IMR-90 (cell line): ENCODE measurements around the gene SDK1. TPM values are rescaled to one million over a fixed set of nuclear protein-coding genes. Genes with fewer than 3 reads are reported as not detected.

Source experiments
- ATAC-seq: fragments of 200-7000 bp; cut with Tn5 transposase; 2 replicates; pipeline ENCODE4 v1.9.1; 2020; ENCODE audit warnings: low read depth, mild to moderate bottlenecking, moderate library complexity
- BruUV-seq: library from RNA; stranded (reverse); fragments of 400-500 nt; replicated peaks from 2 replicates; lab custom pipeline; 2021; lab: Mats Ljungman, UMichigan
- CTCF ChIA-PET: fragments of 300-600 bp; formaldehyde crosslinking; extraction: SDS; loops from one replicate; lab custom pipeline; 2021; ENCODE audit warnings: antibody characterized with exemption; lab: Yijun Ruan, JAX
- POLR2A ChIA-PET: fragments of 300-600 bp; sonication (Branson Sonifier 250); formaldehyde crosslinking; loops from one replicate; lab custom pipeline; 2022; ENCODE audit warnings: antibody characterized with exemption; ENCODE audit not compliant: unreplicated experiment; lab: Charles Lee
- DNase-seq: peaks from one replicate; pipeline ENCODE4 v3.0.0; 2013
- H2AFZ ChIP-seq: replicated peaks from 2 replicates; pipeline ENCODE3; 2013; ENCODE audit warnings: low read length, mild to moderate bottlenecking; ENCODE audit not compliant: poor library complexity
- H2AK5ac ChIP-seq: 2 replicates; pipeline ENCODE4 v1.6.1; 2013; ENCODE audit warnings: low read depth, low read length, inconsistent platforms
- H2AK9ac ChIP-seq: replicated peaks from 2 replicates; pipeline ENCODE3; 2013; ENCODE audit warnings: mild to moderate bottlenecking, low read depth, low read length, moderate library complexity; ENCODE audit not compliant: poor library complexity
- H2BK120ac ChIP-seq: 2 replicates; pipeline ENCODE4 v1.6.1; 2013; ENCODE audit warnings: low read depth, low read length, inconsistent platforms
- H2BK15ac ChIP-seq: 3 replicates; pipeline ENCODE4 v1.6.1; 2013; ENCODE audit warnings: low read depth, low read length, inconsistent platforms
- H2BK20ac ChIP-seq: 2 replicates; pipeline ENCODE4 v1.6.1; 2013; ENCODE audit warnings: low read depth, mild to moderate bottlenecking, inconsistent platforms, low read length, moderate library complexity
- H2BK5ac ChIP-seq: 2 replicates; pipeline ENCODE4 v1.6.1; 2013; ENCODE audit warnings: mild to moderate bottlenecking, low read depth, low read length, inconsistent platforms; ENCODE audit not compliant: poor library complexity, severe bottlenecking
- H3K14ac ChIP-seq: replicated peaks from 2 replicates; pipeline ENCODE4 v1.6.1; 2013; ENCODE audit warnings: low read depth, low read length, inconsistent platforms
- H3K18ac ChIP-seq: 2 replicates; pipeline ENCODE4 v1.6.1; 2013; ENCODE audit warnings: low read depth, low read length, control low read depth
- H3K23ac ChIP-seq: 2 replicates; pipeline ENCODE4 v1.6.1; 2013; ENCODE audit warnings: low read depth, low read length, inconsistent platforms
- H3K27ac ChIP-seq: 2 replicates; pipeline ENCODE4 v1.5.1; 2013; ENCODE audit warnings: mild to moderate bottlenecking, control low read depth, low read length; ENCODE audit not compliant: insufficient read depth
- H3K27me3 ChIP-seq: 2 replicates; pipeline ENCODE4 v1.6.1; 2013; ENCODE audit warnings: low read length; ENCODE audit not compliant: control insufficient read depth, insufficient read depth
- H3K36me3 ChIP-seq: 2 replicates; pipeline ENCODE4 v1.6.1; 2013; ENCODE audit warnings: low read length, mixed read lengths; ENCODE audit not compliant: control insufficient read depth, insufficient read depth
- H3K4ac ChIP-seq: 2 replicates; pipeline ENCODE4 v1.6.1; 2013; ENCODE audit warnings: low read depth, low read length, inconsistent platforms
- H3K4me1 ChIP-seq: 2 replicates; pipeline ENCODE4 v1.6.1; 2013; ENCODE audit warnings: low read length, mixed read lengths; ENCODE audit not compliant: control insufficient read depth, insufficient read depth
- H3K4me2 ChIP-seq: 2 replicates; pipeline ENCODE4 v1.6.1; 2013; ENCODE audit warnings: low read depth, mild to moderate bottlenecking, control low read depth, low read length, moderate library complexity
- H3K4me3 ChIP-seq: 2 replicates; pipeline ENCODE4 v1.5.1; 2013; ENCODE audit warnings: low read depth, mild to moderate bottlenecking, control low read depth, low read length, moderate library complexity; ENCODE audit not compliant: insufficient read depth
- H3K56ac ChIP-seq: 2 replicates; pipeline ENCODE4 v1.6.1; 2013; ENCODE audit warnings: low read length, inconsistent platforms; ENCODE audit not compliant: insufficient read depth; ENCODE audit errors: extremely low read depth
- H3K79me1 ChIP-seq, 2 experiments: 2 replicates each; pipeline ENCODE4 v1.6.1; 2013; ENCODE audit warnings: low read length in 2 of 2, inconsistent platforms in 1 of 2, low read depth in 1 of 2
- H3K9ac ChIP-seq: 2 replicates; pipeline ENCODE4 v1.6.1; 2013; ENCODE audit warnings: low read depth, low read length, control low read depth
- H3K9me1 ChIP-seq: 2 replicates; pipeline ENCODE4 v1.6.1; 2013; ENCODE audit warnings: low read length, inconsistent platforms; ENCODE audit not compliant: insufficient read depth
- H3K9me3 ChIP-seq: 2 replicates; pipeline ENCODE4 v1.6.1; 2013; ENCODE audit warnings: low read length; ENCODE audit not compliant: control insufficient read depth, insufficient read depth
- H4K20me1 ChIP-seq: 2 replicates; pipeline ENCODE4 v1.6.1; 2013; ENCODE audit warnings: low read length, inconsistent platforms; ENCODE audit not compliant: insufficient read depth
- H4K5ac ChIP-seq: 2 replicates; pipeline ENCODE4 v1.6.1; 2013; ENCODE audit warnings: mild to moderate bottlenecking, low read depth, low read length, control low read depth
- H4K8ac ChIP-seq, 2 experiments: 2 replicates each; pipeline ENCODE4 v1.6.1; 2013; ENCODE audit warnings: low read depth in 2 of 2, low read length in 2 of 2, control low read depth in 1 of 2, inconsistent platforms in 1 of 2
- H4K91ac ChIP-seq: 2 replicates; pipeline ENCODE4 v1.6.1; 2013; ENCODE audit warnings: low read depth, low read length, inconsistent platforms; ENCODE audit not compliant: insufficient read depth
- BHLHE40 ChIP-seq: fragments of 150-350 bp; IDR thresholded peaks from 2 replicates; pipeline ENCODE4 v1.6.1; 2016; ENCODE audit warnings: mild to moderate bottlenecking, low read depth, low read length
- CEBPB ChIP-seq: IDR thresholded peaks from 2 replicates; pipeline ENCODE4 v1.6.1; 2012; ENCODE audit warnings: low read depth, low read length, improper control_type of control experiment
- MAFK ChIP-seq: IDR thresholded peaks from 2 replicates; pipeline ENCODE4 v1.6.1; 2012; ENCODE audit warnings: low read depth, low read length, improper control_type of control experiment
- MAZ ChIP-seq: IDR thresholded peaks from 2 replicates; pipeline ENCODE4 v1.6.1; 2012; ENCODE audit warnings: low read depth, mild to moderate bottlenecking, low read length, improper control_type of control experiment, moderate library complexity, borderline replicate concordance
- MXI1 ChIP-seq: IDR thresholded peaks from 2 replicates; pipeline ENCODE4 v1.6.1; 2012; ENCODE audit warnings: low read depth, mild to moderate bottlenecking, low read length, moderate library complexity, borderline replicate concordance
- POLR2A ChIP-seq: IDR thresholded peaks from 2 replicates; pipeline ENCODE4 v1.6.1; 2012; ENCODE audit warnings: mild to moderate bottlenecking, low read depth, low read length
- RAD21 ChIP-seq: IDR thresholded peaks from 2 replicates; pipeline ENCODE4 v1.6.1; 2012; ENCODE audit warnings: low read length, improper control_type of control experiment
- RCOR1 ChIP-seq: IDR thresholded peaks from 2 replicates; pipeline ENCODE4 v1.6.1; 2012; ENCODE audit warnings: mild to moderate bottlenecking, low read length, improper control_type of control experiment; ENCODE audit not compliant: insufficient replicate concordance
- SMC3 ChIP-seq: fragments of 150-350 bp; IDR thresholded peaks from 2 replicates; pipeline ENCODE4 v1.6.1; 2016; ENCODE audit warnings: low read depth, mild to moderate bottlenecking, antibody characterized with exemption, low read length, moderate library complexity
- WGBS, 2 experiments: methylation state at CpG; one replicate each; pipeline versions ENCODE4 v1.1.5 to v1.1.7; 2013; ENCODE audit warnings: missing lambda C conversion rate in 2 of 2; ENCODE audit not compliant: insufficient read length in 1 of 2; ENCODE audit errors: extremely low coverage in 2 of 2; 5-methylcytosine and 5-hydroxymethylcytosine counted together
- dilution Hi-C: fragments of 300-500 bp; cut with HindIII; formaldehyde crosslinking; loops from one replicate; pipeline ENCODE4 v1.14.3; 2018; ENCODE audit warnings: low sequenced_read_pairs; ENCODE audit not compliant: unreplicated experiment
- in situ Hi-C: fragments of 300-500 bp; cut with MboI; formaldehyde crosslinking; loops from 3 replicates; pipeline ENCODE4 v1.14.3; 2019; ENCODE audit warnings: low sequenced_read_pairs, inconsistent platforms, mixed read lengths
- intact Hi-C: fragments of 100-400 bp; cut with micrococcal nuclease; formaldehyde crosslinking; loops from 2 replicates; pipeline ENCODE4 v1.10.0; 2022
- polyA plus RNA-seq, 3 experiments: library from polyadenylated mRNA; depleted of rRNA; stranded (reverse); fragments of >200 nt; gene quantifications; 2 replicates each; pipeline ENCODE4 v1.2.3, GENCODE V29; 2012; ENCODE audit warnings: low replicate concordance in 1 of 3
- total RNA-seq: library from RNA; depleted of rRNA; stranded (reverse); fragments of >200 nt; gene quantifications from 2 replicates; pipeline ENCODE4 v1.2.3, GENCODE V29; 2012
- TF ChIP-seq, protein P1 (sequence below): fragments of 150-350 bp; IDR thresholded peaks from 2 replicates; pipeline ENCODE4 v1.6.1; 2017; ENCODE audit warnings: mild to moderate bottlenecking, antibody characterized with exemption, low read length, low read depth
- TF ChIP-seq, protein P2 (sequence below): fragments of 150-350 bp; IDR thresholded peaks from 2 replicates; pipeline ENCODE4 v1.6.1; 2016; ENCODE audit warnings: low read depth, mild to moderate bottlenecking, low read length, moderate library complexity, borderline replicate concordance
- TF ChIP-seq, protein P3 (sequence below): conservative IDR thresholded peaks from 2 replicates; pipeline ENCODE4 v1.5.1; 2012; ENCODE audit warnings: mild to moderate bottlenecking, low read depth, low read length, improper control_type of control experiment

SDK1 gene
- total and polyA plus RNA-seq, 2 of the 4 experiments (the other 2 are of a cell fraction): 1.5 to 1.6 TPM

DNA sequence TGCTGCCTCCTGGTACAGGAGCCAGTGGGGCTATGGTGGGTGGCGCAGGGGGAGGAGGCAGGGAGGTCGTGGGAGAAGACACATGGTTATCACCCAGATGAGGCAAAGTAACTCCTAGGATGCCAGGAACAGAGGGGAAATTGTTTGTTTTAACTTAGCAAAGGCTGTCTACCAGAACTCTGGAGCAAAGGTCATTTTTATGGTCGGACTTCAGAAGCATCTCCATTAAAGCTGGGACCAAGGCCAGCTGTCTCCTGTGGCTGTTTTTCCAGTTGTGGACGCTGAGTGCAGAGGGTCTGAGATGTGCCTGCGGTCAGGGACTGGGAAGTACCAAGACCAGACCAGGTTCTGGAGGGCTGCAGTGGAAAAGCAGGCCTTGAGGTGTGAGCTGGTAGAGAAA, 855.1 kb downstream of the SDK1 start:
- Histone ChIP-seq H4K8ac (no peak overlapping the region), H4K5ac (no peak overlapping the region), H2BK15ac (no peak overlapping the region), H3K9me3 (peaks cover 11% of the 10 kb centered on the region), H4K20me1 (no peaks in the 10 kb centered on the region), H3K18ac (no peak overlapping the region), H3K27me3 (no peaks in the 10 kb centered on the region), H3K4me2 (no peak overlapping the region), H3K14ac (no peak overlapping the region), H2AK5ac (no peak overlapping the region), H2BK120ac (no peak overlapping the region), H3K27ac (no peak overlapping the region), H3K9ac (no peak overlapping the region), H3K4me3 (no peak overlapping the region), H2AFZ (no peak overlapping the region), H4K91ac (no peak overlapping the region), H3K23ac (no peak overlapping the region), H2BK5ac (no peak overlapping the region), H2AK9ac (no peak overlapping the region), H3K36me3 (no peaks in the 10 kb centered on the region), H3K4me1 (no peaks in the 10 kb centered on the region), H3K9me1 (no peaks in the 10 kb centered on the region), H2BK20ac (no peak overlapping the region), H3K56ac (no peak overlapping the region), H3K4ac (no peak overlapping the region), H3K79me1 (no peaks in the 10 kb centered on the region)
- intact Hi-C loops: no loop called here
- TF ChIP-seq SMC3 (no peak), RCOR1 (no peak), CEBPB (no peak), RAD21 (no peak), MAFK (no peak), BHLHE40 (no peak), MAZ (no peak), POLR2A (no peak), MXI1 (no peak)
- TF ChIP-seq, protein P1, sequence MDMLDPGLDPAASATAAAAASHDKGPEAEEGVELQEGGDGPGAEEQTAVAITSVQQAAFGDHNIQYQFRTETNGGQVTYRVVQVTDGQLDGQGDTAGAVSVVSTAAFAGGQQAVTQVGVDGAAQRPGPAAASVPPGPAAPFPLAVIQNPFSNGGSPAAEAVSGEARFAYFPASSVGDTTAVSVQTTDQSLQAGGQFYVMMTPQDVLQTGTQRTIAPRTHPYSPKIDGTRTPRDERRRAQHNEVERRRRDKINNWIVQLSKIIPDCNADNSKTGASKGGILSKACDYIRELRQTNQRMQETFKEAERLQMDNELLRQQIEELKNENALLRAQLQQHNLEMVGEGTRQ: no peak
- TF ChIP-seq, protein P2, sequence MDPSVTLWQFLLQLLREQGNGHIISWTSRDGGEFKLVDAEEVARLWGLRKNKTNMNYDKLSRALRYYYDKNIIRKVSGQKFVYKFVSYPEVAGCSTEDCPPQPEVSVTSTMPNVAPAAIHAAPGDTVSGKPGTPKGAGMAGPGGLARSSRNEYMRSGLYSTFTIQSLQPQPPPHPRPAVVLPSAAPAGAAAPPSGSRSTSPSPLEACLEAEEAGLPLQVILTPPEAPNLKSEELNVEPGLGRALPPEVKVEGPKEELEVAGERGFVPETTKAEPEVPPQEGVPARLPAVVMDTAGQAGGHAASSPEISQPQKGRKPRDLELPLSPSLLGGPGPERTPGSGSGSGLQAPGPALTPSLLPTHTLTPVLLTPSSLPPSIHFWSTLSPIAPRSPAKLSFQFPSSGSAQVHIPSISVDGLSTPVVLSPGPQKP: no peak
- TF ChIP-seq, protein P3, sequence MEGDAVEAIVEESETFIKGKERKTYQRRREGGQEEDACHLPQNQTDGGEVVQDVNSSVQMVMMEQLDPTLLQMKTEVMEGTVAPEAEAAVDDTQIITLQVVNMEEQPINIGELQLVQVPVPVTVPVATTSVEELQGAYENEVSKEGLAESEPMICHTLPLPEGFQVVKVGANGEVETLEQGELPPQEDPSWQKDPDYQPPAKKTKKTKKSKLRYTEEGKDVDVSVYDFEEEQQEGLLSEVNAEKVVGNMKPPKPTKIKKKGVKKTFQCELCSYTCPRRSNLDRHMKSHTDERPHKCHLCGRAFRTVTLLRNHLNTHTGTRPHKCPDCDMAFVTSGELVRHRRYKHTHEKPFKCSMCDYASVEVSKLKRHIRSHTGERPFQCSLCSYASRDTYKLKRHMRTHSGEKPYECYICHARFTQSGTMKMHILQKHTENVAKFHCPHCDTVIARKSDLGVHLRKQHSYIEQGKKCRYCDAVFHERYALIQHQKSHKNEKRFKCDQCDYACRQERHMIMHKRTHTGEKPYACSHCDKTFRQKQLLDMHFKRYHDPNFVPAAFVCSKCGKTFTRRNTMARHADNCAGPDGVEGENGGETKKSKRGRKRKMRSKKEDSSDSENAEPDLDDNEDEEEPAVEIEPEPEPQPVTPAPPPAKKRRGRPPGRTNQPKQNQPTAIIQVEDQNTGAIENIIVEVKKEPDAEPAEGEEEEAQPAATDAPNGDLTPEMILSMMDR: no peak
- CTCF ChIA-PET: no interaction called here
- POLR2A ChIA-PET: no interaction called here
- ATAC-seq: no peak
- 39% methylated on average over 3 of the region's 5 CpGs; no CpG with 5 or more reads in 1 of the 2 experiments for WGBS, 2 experiments
- no TSS peak for BruUV-seq
- no peak for DNase-seq
- in situ Hi-C loops: no loop called here
- dilution Hi-C loops: no loop called here
